HUES6 (cell line): Measurements from ENCODE around the gene HOXA2.

Experiments
- H3K27ac ChIP-seq: 2 replicates; pipeline ENCODE4 v1.7.0; 2013; ENCODE audit warnings: low read depth, mild to moderate bottlenecking, low read length, inconsistent platforms
- H3K27me3 ChIP-seq: 2 replicates; pipeline ENCODE4 v1.6.1; 2013; ENCODE audit warnings: low read length; ENCODE audit not compliant: control insufficient read depth, insufficient read depth
- H3K36me3 ChIP-seq: 2 replicates; pipeline ENCODE4 v1.6.1; 2013; ENCODE audit warnings: low read length; ENCODE audit not compliant: control insufficient read depth, insufficient read depth
- H3K4me1 ChIP-seq: 2 replicates; pipeline ENCODE4 v1.6.1; 2013; ENCODE audit warnings: low read length; ENCODE audit not compliant: control insufficient read depth, insufficient read depth
- H3K4me3 ChIP-seq: 2 replicates; pipeline ENCODE4 v1.5.1; 2013; ENCODE audit warnings: low read depth, low read length
- H3K9ac ChIP-seq: one replicate; pipeline ENCODE4 v1.6.1; 2013; ENCODE audit warnings: mild to moderate bottlenecking, low read length
- H3K9me3 ChIP-seq: 2 replicates; pipeline ENCODE4 v1.6.1; 2013; ENCODE audit warnings: low read depth, low read length; ENCODE audit not compliant: control insufficient read depth, insufficient read depth

HOXA2 gene

DNA sequence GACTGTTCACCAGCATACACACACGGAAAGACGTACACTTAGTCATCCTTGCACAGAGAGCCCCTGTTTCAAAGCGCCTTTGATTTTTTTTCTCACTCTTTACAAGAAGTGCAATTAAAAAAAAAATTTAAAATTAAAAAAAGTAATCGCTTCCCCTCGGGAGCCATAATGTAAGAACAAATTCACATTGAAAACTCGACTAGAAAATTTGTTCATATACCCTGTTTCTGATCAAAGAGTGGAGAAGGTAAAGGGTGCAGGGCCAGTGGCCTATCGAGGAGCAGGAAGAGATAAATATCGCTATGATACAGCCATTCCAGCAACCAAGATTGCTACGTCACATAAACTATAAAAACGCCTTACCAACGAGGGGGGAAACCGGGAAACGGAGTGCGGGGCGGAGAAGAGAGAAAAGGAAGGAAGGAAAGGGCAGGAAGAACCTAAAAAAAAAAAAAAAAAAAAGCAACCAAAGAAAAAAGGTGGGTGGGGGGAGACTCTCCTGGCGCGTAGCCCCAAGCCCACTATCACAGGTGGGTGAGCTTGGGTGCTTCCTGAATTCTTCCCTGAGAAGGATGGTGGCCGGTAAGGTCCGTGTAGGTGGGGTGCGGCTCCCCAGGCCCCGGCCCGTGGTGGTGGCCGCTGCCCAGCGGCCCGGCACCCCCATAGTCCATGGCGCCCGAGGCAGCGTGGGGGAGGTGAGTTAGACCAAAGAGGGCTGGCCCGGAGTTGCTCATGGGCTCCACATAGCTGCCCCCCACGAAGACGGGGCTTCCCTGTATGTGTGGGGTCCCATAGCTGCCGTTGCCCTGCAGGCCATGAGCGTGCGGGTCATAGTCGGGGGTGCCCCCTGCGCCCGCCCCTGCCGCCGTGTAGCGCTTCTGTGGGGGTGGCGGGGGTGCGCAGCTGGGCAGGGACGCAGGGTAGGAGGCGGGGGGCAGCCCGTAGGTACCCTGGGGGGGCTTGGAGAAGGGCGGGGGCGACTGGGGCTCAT lies 5.2 kb upstream of the HOXA2 start:
- H3K27me3 ChIP-seq, result peaks cover 100% of the 10 kb centered on the region
- H3K27ac ChIP-seq, result no peak overlapping the region

DNA sequence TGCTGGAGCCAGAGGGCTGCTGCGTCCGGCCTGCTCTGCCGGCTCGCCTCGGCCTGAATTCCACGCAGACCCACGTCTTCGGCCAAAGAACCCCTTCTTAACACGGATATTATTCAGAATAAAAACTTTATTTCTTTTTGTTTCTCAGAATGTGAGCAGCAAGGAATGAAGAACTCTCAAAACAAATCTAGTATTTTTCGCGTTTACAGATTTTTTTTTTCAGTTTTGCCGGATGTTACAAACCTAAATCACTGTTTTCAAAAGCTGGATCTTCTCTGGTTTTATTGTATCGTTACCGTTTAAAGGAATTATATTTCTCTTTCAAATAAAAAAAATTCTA lies 4.4 kb upstream of the HOXA2 start:
- H3K27ac ChIP-seq, result no peak overlapping the region
- H3K27me3 ChIP-seq, result peaks cover 100% of the 10 kb centered on the region
- no peaks in the 10 kb centered on the region for H3K9me3 ChIP-seq
- peaks cover 29% of the 10 kb centered on the region for H3K4me1 ChIP-seq
- H3K4me3 ChIP-seq, result peak overlapping the region; percentile 44
- peak overlapping the region; percentile 30 for H3K9ac ChIP-seq
- no peaks in the 10 kb centered on the region for H3K36me3 ChIP-seq

More for the DNA sequence above, 5.2 kb upstream of the HOXA2 start:
- H3K9ac ChIP-seq, result peak overlapping the region; percentile 49
- H3K4me1 ChIP-seq, result peaks cover 27% of the 10 kb centered on the region
- peak overlapping the region; percentile 53; the same call in 1 of the 2 replicates for H3K4me3 ChIP-seq
- no peaks in the 10 kb centered on the region for H3K36me3 ChIP-seq
- no peaks in the 10 kb centered on the region for H3K9me3 ChIP-seq

GRCh38 chr7:27106181-27106900 lies 3.9 kb upstream of the HOXA2 start:
- Histone ChIP-seq H3K9ac (peak overlapping the region; percentile 66), H3K4me3 (peak overlapping the region; percentile 44), H3K9me3 (no peaks in the 10 kb centered on the region), H3K27ac (no peak overlapping the region), H3K4me1 (peaks cover 34% of the 10 kb centered on the region), H3K36me3 (no peaks in the 10 kb centered on the region), H3K27me3 (peaks cover 100% of the 10 kb centered on the region)

- no peaks in the 10 kb centered on the region for H3K9me3 ChIP-seq
- H3K36me3 ChIP-seq, result no peaks in the 10 kb centered on the region
- H3K27me3 ChIP-seq, result peaks cover 100% of the 10 kb centered on the region
- H3K4me3 ChIP-seq, result peak overlapping the region; percentile 17; the same call in 1 of the 2 replicates
- no peak overlapping the region for H3K27ac ChIP-seq
- H3K9ac ChIP-seq, result no peak overlapping the region
- peaks cover 43% of the 10 kb centered on the region for H3K4me1 ChIP-seq
Observed at GRCh38 chr7:27105301-27106031, 3.0 kb upstream of the HOXA2 start.

DNA sequence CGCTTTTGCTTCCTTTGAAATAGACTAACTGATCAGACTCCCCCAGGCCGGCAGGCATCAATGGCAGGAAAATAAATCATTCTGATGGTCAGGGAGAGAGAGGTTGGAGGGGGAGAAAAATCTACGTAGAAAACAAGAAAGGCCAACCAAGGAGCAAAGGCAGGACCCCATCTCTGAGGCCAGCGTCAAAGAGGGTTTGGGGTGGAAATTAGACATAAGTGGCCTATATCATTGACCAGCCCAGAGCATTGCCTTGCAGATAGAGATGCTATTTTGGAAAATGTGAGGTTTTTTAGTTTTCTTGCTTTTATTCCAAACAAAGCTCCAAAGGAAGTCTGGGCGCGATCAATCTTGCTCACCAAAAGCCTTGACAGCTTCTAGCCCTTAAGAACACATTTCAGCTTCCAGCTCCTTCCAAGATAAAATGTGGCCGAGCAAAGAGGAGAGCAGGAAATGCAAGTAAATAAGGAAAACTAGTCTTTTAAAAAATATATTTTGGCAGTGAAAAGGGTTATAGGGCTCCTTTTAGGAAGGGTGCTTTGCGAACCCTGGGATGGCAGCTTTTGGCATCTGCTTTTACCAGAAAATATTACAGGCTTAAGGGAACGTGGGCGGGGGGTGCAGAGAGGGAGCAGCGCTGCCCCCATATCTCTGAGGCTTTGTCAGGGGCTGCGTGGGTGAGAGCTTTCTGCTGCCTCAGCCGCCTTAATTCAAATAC lies 2.0 kb upstream of the HOXA2 start:
- Histone ChIP-seq H3K27me3 (peaks cover 100% of the 10 kb centered on the region), H3K4me1 (peaks cover 43% of the 10 kb centered on the region), H3K27ac (no peak overlapping the region), H3K4me3 (peak overlapping the region; percentile 34; the same call in 1 of the 2 replicates), H3K9me3 (no peaks in the 10 kb centered on the region), H3K9ac (no peak overlapping the region), H3K36me3 (no peaks in the 10 kb centered on the region)

- no peak overlapping the region for H3K27ac ChIP-seq
- H3K4me1 ChIP-seq, result peaks cover 43% of the 10 kb centered on the region
- H3K4me3 ChIP-seq, result peak overlapping the region; percentile 34; the same call in 1 of the 2 replicates
- H3K27me3 ChIP-seq, result peaks cover 100% of the 10 kb centered on the region
- H3K36me3 ChIP-seq, result no peaks in the 10 kb centered on the region
- peak overlapping the region; percentile 50 for H3K9ac ChIP-seq
- H3K9me3 ChIP-seq, result no peaks in the 10 kb centered on the region
Observed at GRCh38 chr7:27103489-27104226, 1.2 kb upstream of the HOXA2 start.

GRCh38 chr7:27101957-27102580 lies 414 bp downstream of the HOXA2 start:
- Histone ChIP-seq H3K9ac (peak overlapping the region; percentile 39), H3K27me3 (peaks cover 100% of the 10 kb centered on the region), H3K4me1 (peaks cover 49% of the 10 kb centered on the region), H3K9me3 (no peaks in the 10 kb centered on the region), H3K4me3 (peak overlapping the region; percentile 51; the same call in 1 of the 2 replicates), H3K36me3 (no peaks in the 10 kb centered on the region), H3K27ac (no peak overlapping the region)

DNA sequence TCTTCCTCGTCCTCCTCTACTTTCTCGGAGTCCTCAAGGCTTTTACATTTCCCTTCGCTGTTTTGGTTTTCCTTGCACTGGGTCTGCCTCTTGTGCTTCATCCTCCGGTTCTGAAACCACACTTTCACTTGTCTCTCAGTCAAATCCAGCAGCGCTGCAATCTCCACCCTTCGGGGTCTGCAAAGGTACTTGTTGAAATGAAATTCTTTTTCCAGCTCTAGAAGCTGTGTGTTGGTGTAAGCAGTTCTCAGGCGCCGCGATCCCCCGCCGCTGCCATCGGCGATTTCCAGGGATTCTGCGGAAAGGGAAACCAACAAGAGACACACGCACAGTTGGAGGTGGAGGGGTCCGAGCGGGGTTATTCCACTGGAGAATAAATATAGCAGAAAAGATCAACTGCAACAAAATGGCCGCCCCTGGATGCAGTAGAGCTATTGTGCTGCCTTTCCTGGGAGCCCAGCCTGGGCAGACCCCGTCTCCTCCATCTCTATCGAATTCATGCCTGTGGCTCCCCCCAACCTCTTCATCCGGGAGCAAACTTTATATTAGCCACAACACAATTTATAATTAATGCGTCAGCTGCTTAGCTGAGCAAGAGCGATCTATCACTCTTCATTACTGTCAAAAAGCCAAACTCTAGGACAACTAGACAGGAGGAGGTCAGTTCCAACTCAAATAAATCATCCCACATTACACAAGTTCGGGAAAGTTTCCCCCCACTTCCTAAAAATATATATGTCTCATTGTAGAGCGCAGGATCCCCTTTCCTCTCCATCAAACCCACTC lies 1.1 kb downstream of the HOXA2 start:
- Histone ChIP-seq H3K36me3 (no peaks in the 10 kb centered on the region), H3K9ac (peak overlapping the region; percentile 39), H3K4me3 (peak overlapping the region; percentile 51), H3K27me3 (peaks cover 100% of the 10 kb centered on the region), H3K9me3 (no peaks in the 10 kb centered on the region), H3K4me1 (peaks cover 47% of the 10 kb centered on the region), H3K27ac (no peak overlapping the region)

DNA sequence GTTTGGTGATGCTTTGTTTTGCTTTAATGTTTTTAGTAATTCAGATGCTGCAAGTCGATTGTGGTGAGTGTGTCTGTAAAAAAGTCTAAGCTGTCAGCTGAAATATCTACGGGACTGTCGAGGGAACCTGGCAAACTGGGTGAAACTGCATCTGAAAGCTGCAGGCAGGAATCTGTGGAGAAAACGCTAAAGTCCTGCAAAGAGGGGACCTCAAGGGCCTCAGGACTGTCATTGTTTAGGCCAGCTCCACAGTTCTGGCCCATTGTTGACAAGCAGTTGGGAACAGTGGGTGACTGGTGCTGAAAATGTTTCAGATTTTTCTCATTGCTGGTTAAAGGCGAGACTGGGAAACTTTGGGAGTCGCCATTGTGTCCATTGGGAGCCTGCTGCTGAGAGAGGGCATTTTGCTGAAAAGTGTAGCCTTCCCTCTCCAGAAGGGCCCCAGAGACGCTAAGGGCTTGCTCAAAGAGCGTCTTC lies 1.8 kb downstream of the HOXA2 start:
- peaks cover 100% of the 10 kb centered on the region for H3K27me3 ChIP-seq
- H3K27ac ChIP-seq, result no peak overlapping the region
- peaks cover 40% of the 10 kb centered on the region for H3K4me1 ChIP-seq
- peak overlapping the region; percentile 39 for H3K9ac ChIP-seq
- H3K9me3 ChIP-seq, result no peaks in the 10 kb centered on the region
- peak overlapping the region; percentile 51; the same call in 1 of the 2 replicates for H3K4me3 ChIP-seq
- no peaks in the 10 kb centered on the region for H3K36me3 ChIP-seq
